COLO668 (cell line): Measurements from ENCODE around the gene ATP1B1.

Experiments used
- DNase-seq: peaks from one replicate; lab custom pipeline; 2025; ENCODE audit not compliant: unreplicated experiment; lab: John Stamatoyannopoulos, UW

The ATP1B1 gene

DNA sequence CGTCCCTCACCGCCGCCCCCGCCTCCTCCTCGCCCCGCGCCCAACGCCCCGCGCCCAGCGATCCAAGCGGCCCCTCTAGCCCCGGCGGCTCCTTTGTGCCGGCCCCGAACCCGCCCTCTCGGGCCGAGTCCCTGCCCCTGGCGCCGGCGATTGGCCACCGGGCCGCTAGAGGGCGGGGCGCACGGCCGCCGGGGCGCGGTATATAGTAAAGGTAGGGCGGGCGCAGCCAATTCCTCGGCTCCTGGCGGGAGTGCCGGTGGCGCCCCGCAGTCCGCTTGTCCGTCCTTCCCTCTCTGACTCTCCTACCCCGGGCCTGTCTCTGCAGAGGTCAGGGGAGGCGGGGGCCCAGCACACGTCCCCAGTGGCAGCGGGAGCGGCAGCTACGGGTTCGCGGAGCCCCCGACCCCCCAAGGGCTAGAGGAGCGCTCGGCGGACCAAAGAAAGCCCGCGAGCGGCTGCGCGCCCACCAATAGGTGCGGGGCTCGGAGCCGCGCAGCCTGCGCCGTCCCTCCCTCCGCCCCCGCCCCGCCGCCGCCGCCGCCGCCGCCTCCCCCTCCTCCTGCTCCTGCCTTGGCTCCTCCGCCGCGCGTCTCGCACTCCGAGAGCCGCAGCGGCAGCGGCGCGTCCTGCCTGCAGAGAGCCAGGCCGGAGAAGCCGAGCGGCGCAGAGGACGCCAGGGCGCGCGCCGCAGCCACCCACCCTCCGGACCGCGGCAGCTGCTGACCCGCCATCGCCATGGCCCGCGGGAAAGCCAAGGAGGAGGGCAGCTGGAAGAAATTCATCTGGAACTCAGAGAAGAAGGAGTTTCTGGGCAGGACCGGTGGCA is at the start of gene ATP1B1:
TSS of gene ATP1B1 (plus strand) at position 596 of the 826 bp plus-strand sequence. CDS start at position 736, 140 bp downstream.
- DNase-seq: peak; percentile 96

DNA sequence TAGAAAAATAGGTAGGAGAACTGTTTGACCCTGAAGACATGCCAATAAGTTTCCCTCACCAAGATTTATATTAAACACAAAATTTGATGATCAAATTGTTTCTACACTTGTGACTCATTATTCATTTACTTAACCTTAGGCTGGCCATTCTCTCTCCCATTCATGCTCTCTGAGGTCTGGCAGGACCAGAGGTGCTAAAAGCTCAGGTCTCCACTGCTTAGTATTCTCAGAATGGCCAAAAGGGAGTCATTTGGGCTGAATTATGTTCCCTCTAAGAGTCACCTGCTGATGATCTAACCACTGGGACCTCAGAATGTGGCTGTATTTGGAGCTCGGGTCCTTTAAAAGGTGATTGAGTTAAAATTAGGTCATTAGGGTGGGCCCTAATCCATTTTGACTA is 47.1 kb upstream of the ATP1B1 start:
- DNase-seq: no peak

DNA sequence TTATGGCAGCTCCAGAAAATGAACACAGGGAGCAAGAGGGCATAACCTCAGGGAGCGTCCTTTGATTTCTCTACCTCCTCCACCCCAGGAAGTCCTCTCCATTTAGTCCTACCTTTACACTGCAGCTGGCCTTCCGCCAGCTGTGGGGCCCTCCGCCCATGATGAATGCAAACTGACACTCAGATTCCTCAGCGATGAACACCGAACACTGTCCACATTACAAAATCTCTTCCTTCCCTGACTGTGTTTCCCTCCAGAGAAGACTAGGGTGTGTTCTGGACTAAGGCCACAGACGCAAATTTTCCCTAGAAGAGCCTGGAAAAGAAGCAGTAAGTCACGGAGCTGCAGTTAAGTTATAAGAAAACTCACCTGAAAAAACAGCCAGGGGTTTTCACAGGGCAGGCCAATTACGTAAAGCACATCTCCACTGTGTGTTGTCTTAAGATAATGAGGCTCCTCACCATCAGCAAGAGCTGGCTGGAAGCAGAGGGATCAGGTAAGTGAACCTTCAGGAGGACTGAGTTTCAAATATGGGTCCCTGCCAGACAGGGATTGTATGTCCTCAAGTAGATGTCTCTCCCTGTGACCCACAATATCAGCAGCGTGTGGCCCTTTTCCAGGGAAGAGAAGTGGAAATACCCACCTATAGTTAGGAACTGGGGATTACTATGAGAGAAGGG is 46.3 kb upstream of the ATP1B1 start:
- DNase-seq: peak; percentile 80

DNA sequence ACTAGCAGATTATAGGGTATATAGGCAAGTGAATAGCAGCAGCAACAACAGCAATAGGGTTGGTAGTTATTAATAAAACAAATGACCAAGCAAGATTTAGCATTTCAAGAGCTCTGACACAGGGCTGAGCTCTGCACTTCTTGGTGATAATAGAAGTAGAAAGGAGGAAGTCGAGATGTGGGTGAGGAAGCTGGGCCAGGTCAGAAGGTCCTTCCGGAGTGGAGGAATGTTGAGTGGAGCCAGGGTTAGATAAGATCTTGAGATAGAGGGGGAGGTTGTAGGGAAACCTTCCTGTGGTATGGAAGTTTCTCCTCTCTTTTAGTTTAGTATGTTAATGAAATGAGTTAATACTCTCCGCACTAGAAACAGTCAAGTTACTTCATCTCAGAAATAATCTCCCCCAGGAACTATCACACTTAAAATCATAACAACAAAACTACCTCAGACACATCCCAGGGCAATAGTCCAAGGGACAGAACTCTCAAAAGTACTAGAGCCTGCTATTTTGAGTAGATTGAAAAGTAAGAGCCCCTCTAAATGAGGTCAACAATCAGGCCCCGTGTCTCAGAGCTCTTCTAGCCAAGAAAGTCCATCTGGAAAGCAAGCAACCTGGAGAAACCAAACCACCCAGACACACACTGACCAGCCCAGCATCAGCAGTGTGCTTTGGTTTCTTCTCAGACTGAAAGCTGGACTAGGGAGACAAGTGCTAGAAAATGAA is 45.4 kb upstream of the ATP1B1 start:
- DNase-seq: no peak

DNA sequence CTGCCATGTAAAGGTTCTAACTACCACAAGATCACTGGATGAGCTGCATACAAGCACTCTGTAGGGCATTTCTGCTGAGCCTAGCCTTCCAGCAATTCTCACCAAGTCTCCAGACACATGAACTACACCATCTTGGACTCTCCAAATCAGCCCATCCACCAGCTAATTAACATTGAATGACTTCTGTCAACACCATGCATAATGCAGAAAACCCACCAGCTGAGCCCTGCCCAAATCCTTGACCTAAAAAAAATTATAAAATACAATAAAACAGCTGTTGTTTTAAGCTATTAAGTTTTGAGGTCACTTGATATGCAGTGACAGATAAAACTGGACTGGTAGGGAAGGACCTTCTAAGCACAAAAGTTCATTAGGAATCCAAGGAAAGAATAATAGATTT is 44.3 kb upstream of the ATP1B1 start:
- no peak for DNase-seq

DNA sequence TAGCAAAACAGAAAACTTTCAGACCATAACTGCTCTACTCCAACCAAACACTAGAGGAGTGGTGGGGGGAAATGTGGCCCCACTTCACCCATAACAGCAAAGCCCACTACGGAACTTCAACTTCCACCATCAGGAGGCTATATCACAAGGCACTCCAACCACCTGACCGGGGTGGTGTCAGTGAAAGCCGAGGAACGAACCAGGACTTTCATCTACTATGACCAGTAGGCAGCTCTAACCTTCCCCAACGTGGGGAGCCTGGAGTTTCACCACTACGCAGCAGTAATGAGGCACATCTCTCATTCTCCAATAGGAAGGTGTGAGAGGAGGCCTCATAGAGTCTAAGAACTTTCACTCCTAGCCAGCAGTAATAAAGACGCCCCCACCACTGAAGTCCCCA is 42.4 kb upstream of the ATP1B1 start:
- no peak for DNase-seq

DNA sequence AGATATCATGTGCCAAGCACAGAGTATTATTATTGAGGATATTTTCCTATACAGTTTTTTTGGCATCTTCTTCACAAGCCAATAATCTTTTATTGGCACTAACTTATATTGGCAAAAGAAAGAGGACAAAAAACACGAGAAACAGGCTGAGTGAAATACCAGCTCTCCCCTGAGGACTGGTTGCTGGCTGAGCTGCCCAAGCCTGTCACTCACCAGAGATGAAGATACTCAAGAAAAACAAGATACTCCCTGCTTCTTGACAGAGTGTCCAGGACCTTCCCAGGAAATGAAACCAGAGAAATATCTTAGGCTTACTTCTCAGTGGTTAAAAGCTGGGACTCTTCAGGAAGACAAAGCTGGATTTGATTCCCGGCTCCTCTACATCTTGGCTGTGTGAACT is 35.9 kb upstream of the ATP1B1 start:
- no peak for DNase-seq

DNA sequence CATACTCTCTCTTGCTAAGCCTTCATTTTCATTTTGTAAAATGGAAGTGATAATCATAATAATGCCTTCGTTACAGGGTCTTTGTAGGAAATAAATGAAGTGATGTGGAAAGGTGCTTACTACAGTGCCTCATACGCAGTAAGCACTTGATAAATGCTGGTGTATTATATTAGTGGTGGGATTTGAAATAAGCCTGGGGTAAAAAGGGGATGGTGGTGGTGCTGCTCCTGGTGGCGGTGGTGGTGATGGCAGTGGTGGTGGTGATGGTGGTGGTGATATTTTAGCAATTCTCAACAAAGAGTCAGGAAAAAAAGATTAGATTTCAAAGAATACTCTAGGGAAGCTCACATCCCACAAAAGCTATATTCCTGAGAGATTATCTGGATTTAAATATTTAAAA is 35.5 kb upstream of the ATP1B1 start:
- DNase-seq: no peak

DNA sequence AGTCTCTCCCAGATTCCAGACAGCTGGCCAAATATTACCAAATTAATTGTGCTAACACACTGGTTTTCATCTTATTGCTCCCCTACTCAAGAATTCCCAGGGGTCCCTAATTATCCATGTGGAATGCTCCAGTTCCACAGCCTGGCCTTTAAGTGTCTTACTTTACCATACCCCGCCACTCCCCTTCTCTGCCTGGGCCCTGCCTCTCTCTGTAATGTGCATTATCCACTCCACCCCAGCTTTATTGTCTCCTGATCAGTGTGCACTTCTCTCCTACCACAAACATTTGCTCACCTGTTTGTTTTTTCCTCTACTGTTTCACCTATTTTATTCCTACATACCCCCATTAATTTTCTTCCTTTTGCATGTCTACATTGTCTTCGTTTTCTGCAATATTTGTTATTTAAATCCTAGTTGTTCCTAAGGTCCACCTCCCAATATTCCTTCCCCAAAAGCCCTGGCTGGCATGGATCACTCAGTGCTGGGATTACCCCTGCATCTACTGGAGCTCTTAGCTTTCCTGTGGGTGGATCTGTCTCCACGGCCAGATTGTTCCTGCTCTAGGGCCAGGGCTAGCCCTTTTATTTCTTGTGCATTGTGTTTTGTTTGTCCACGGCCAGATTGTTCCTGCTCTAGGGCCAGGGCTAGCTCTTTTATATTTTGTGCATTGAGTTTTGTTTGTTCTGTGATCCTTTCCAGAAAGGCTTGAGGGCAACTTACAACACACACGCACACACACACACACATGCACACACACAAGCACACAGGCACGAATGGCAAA is 33.4 kb upstream of the ATP1B1 start:
- peak; percentile 71 for DNase-seq

DNA sequence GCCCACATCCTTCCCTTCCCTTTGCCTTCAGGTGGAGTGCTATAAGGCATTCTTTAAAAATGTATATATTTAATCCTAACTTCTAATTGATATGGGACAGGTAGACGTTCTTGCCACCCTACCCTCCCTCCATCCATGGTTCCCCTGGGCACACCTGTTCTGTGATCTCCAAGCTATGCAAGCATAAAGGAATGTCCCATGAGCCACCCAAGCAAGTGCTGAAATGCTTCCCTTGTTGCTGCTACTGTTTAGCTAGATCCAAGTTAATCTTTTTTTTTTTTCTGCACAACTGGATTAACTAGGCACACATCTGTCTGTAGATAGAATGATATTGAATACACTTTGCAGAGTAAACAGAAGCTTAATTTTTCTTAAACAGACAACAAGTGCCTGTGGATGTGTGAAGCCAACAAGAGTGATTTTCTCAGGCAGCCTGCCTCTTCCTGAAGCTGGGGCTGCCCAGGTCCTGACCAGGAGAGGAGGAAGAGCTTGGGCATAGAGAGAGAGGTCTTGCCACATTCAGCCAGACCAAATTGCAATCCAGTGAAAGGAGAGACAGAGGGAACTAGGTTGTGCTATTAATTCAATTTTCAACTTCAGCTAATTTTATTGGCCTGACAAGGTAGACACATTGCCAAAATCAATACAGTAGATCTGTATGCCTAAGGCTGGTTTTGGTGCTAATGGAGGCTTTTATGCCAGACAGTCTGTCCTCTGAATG is 28.2 kb upstream of the ATP1B1 start:
- no peak for DNase-seq

DNA sequence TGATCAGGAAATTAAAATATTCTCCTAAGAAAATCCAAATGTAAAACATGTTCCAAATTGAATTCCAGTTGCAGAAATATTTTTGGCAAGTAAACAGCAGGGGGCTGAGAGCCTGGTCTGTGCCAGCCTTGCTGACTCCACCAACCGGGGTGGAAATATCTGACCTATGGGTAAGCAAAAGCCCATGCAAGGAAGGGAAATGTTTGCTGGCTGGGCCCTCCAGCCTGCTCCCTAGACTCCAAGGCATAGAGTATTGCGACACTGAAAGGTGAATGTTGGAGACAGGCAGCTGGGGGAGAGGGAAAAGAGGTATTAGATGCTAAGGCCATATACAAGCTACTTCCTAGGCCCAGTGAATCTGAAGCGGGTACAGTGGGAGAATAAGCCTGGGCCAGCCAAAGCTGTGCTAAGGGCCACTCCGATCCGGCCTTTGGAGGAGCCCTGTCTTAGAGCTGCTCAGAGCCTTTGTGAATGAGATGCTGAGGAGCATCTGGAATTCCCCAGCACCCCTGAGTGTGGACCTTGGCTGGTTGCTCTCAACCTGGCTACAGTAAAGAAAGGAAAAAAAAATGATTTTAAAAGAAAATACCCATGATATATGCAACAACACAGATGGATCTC is 24.9 kb upstream of the ATP1B1 start:
- no peak for DNase-seq

DNA sequence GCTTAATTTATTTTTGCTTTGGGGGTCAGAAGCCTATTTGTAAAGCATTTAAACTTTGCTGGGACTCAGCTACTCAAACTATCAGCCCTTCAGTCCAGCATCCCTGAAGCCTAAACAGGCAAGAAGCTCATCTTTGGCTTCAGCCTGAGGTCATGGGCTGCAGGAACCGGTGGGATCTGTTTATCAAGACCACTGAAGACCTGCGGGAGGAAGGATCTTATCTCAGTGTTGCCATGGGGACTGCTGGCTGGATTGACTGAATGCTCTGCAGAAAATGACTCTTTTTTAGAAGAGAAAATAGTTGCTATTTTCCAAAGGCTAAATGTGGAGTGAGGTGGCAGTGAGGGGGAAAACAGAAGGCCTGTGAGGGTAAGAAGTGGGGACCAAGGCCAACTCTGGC is 20.6 kb upstream of the ATP1B1 start:
- no peak for DNase-seq

DNA sequence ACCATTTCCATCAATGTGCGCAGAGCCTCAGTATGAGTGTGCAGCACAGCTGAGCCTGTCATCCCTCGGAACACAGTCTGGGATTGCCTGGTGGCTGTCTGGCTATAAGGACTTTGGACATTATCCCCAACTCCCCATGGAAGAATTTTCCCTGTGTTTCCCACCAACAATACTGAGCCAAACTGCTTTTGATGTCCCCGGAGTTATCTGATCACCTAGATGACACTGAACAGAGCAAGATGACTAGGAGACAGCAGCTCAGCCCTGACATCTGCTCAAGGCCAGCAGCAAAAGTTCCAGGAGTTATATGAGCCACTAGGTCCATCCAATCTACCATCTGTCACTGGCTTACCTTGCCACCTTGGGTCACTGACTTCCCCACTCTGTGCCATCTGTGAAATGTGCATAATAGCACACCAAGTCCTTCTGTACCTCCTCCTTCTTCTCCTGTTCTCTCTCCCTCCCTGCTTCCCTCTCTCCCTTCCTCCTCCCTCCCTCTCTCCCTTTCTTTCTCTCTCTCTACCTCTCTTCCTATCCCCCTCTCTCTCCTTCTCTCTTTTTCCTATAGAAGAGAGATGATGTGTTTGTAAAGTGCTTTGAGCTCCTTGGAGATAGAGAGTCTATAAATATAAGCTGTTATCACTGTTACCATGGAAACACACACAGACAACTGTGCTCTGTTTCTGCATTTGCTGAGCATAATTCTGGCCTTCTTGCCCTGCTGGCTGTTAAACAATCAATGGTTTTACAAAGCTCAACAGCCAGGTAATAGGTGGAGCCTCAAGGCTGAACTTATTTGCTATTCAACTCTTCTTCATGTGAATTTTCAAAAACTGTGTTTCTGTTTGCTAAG is 19.7 kb upstream of the ATP1B1 start:
- DNase-seq: no peak

DNA sequence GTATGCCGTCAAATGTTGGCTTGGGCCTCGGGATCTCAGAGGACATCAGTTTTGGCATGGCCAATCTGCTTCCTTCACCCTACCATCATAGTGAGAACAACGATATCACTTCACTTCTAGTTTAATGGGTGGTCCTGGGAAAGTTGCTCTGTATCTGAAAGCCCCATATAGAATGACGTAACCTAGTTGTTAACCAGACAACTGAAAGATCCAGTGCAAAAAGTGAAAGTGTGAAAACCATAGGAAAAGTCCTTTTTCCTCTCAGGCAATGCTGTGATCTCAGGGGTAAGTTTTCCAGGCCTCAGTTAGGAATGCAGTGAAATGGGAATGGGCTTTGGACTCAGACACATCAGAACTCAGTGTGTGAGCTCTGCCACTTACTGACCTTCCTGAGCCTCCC is 18.6 kb upstream of the ATP1B1 start:
- no peak for DNase-seq

DNA sequence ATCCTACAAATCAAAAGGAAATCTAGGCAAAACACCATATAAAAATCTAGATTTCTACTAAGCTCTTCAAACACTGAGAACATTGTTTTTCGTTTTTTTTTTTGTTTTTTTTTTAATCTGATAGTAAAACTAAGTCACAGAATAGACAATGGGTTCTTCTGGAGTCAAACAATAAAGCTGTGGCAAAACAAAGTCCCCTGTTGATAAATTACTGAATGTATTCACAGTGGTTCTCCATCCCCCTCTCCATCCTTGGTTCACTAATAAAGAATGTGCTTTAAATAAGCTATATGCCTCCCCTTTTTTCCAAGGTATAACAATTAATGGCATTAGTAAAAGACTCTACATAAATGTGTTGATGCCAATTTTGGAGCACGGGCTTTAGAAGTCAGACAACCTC is 16.7 kb upstream of the ATP1B1 start:
- DNase-seq: no peak

DNA sequence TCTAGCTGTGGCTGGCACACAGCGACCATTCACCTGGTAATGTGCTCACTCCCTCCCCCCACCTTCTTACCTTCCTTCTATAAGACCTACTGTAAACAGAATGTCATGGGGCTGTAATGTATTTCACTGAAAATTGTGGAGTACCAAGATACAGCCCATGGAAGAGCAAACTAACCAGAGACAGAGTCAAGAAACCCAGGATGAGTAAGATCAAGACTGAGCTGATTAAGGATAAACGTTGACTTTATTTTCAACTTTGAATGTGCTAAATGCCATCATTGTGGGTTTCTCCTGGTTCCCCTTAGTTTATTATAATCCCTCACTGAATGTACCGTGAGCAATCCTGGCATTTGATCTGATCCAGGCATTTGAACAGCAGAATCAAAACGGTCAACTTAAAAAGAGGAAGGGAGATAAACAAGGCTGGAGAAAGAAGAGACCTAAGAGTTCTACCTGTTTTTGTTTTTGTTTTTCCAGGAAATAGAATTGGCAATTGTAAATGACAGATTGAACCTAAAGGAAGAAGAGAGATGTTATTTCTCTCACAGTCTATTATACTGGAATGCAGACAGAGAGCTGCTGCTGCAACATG is 16.1 kb upstream of the ATP1B1 start:
- DNase-seq: no peak

DNA sequence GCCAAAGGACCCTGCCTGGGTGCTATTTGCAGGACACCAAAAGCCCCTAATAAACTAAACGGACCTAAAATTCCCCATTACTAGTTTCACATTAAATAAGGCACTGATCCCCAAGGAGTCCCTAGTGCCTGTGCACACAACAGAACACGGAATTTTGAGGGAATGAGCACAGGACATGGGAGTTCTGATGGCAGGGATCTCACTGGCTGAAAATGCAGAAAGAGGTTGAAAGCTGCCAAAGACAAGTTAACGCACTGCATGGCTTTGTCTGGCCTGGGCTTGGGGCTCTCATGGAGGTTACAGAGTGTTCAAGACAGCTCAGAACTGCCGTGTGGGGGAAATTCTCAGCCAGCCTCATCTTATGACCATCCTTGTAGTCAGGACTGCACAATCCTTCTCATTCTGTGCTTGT is 15.6 kb upstream of the ATP1B1 start:
- no peak for DNase-seq

DNA sequence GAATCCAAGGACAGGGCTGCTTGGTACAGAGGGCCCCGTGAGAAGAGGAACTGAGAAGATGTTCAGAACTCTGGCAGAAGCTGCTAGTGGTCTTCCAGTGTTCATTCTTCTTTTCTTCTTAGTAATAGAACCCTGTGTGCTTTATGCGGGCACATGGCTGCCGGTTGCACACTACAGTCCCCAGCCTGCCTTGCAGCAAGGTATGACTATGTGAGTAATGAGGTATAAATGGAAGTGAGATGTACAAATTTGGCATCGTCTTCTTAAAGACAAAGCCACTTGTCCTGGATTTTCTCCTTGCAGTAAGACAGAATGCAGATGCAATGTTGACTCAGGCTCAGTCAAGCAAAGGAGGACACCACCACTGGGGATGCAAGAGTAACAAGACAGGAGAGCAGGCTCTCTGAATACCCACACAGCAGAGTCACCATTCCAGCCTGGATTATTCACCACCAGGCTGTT is 15.0 kb upstream of the ATP1B1 start:
- DNase-seq: no peak

DNA sequence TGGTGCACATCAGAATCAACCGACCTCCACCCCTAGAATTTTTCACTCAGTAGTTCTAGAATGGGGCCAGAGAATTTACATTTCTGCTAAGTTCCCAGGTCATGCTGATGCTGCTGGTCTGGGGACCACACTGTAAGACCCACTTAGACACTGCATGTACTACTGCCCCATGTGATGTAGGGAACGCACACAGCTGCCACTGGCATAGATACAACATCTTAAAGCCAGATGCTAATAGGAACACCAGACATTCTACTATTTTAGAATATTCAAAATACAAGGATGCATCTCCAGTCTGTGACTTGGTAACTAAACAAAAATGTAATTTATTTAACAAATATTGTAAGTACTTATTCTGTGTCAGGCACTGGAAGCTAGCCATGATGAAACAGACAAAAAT is 14.1 kb upstream of the ATP1B1 start:
- DNase-seq: no peak
